HG03108 (cell line): Measurements from ENCODE around the gene SAP130.

Experiments used
- ATAC-seq: cut with Tn5 transposase; IDR thresholded peaks from one replicate; pipeline ENCODE4 v1.9.1; 2021; ENCODE audit warnings: moderate library complexity; ENCODE audit not compliant: unreplicated experiment

Gene SAP130

DNA sequence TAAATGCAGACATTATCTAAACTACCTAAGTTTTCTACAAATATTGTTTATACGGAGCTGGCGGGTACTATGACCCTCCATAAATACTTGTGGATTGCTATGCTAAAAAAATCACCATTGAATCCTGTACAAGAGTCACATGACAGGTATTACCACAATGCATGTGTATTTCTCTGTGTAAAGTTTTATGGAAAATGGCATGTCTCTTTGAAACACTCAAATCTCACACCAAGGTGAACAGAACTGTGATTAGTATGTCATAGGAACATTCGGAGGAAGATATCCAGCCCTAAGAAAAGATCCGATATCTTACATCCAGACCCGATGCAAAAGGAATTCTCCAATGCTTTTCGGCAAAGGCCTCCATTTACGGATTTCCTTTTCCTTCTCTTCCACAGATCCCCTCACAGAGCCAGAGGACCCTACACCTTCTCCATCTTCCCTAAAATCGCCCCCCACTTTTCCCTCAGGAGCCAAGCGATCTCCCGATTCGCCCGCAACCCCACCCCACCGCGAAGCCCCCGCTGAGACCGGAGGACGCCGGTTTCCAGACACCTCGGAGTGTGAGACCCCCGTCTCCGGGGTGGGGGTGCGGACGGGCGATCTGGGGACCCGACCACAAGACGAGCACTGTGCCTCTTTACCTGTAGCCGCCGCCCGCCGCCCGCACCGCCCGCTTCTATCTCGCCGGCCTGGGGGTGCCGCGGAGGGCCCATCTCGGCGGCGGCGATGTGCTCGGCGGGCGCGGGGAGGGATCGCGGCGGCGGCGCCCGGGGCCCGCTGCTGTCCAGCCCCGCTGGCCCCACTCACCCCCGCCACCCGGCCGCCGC is 1.2 kb downstream of the SAP130 start:
- ATAC-seq, result no peak

DNA sequence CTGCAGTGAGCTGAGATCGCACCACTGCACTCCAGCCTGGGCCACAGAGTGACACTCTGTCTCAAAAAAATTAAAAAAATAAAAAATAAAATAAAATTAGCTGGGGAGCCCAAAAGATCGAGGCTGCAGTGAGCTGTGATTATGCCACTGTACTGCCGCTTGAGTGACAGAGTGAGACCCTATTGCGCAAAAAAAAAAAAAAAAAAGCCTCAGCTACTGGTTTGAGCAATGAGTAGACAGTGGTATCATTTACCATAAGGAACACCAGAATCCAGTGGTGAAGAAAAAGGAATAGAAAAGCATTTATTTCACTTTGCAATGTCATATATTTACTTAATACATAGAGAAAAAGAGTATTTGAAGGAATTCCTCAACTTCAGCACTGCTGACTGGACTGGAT is 3.0 kb downstream of the SAP130 start:
- no peak for ATAC-seq

DNA sequence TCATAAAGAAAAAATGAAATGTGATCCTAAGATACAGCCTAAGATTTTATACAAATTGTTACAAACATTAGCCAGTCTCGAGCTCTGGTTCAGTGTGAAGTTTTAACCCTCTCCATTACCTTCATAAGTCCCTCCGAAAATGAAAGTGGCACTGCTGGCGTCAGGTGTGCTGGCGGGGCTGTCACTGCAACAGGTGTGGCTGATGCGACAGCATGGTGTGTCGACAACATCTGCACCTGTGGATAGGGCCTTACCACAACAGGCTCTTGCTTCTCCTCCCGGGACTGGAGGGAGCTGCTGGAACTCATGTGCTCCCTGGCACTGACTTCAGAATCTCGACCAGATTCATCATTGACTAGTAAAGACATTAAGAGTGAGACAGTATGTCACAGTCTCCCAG is 10.3 kb downstream of the SAP130 start:
- no peak for ATAC-seq

DNA sequence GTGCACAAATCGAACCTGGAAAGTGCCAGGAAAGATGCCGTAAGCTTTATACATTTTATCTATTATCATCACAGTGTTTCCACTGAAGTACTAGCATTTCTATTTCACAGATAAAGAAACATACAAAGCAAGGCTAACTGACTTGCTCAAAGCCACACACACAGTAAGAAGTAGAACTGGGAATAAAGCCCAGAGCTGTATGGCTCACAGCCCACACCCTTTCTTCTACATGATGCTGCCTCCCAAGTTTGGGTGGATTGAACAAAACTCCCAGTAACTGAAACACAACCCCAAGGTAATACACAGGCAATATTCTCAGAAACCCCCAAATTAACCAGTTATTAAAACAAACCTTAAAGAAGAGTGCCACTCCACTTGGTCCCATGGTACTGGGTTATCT is 11.2 kb downstream of the SAP130 start:
- ATAC-seq, result no peak

DNA sequence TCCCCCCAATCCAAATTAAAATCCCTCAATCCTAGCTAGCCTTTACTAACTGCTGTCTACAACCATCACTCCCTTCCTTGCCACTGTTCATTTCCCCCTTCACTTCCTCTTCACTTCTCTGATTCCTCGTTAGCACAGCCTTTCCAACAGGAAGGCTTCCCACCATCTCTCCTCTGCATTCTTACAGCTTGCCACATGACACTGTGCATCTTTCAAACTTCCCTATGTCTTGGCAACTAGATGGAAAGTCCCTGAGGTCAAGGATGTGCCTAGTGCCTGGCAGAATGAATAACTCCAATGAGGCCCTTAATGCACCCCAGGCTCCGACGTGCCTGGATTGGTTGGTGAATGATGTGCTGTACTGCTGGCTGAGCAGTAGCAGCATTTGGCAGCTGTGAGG is 15.2 kb downstream of the SAP130 start:
- no peak for ATAC-seq

DNA sequence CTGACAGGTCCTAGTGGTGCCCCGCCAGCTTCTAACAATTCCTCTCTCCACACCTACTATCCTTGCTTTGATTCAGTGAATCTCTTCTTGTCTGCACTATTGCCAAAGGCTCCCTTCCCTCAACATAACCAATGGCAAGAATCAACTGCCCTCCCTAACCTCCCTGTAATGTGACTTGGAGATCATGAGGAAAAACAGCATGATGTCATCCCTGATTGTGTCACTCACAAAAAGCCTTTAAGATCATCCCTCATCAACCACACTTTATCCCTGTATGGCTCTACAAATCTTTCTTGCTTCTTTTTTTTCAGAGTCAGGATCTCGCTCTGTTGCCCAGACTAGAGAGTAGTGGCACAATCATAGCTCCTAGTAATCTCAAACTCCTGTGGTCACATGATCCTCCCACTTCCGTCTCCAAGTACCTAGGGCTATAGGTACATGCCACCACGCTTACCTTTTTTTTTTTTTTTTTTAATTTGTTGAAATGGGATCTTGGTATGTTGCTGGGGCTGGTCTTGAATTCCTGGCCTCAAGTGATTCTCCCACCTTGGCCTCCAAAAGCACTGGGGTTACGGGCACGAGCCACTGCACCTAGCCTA is 19.7 kb downstream of the SAP130 start:
- no peak for ATAC-seq

DNA sequence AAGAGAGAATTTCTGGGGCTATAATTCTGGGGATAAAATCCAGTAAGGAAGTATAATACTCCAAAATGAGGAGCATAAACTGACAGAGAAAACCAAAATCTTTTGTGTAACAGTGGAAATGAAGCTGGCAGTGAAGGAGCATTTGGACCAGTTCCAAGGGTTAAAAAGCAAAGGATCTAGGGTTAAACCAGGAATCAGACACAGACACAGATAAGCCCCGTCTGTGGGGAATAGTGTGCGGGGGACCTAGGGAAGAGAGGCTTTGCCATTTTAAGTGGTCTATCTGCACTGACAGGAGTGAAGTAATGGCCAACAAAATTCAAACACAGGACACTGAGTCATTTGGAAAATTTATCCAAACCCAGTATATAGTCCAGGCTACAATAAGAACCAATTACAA is 23.4 kb downstream of the SAP130 start:
- ATAC-seq, result no peak

DNA sequence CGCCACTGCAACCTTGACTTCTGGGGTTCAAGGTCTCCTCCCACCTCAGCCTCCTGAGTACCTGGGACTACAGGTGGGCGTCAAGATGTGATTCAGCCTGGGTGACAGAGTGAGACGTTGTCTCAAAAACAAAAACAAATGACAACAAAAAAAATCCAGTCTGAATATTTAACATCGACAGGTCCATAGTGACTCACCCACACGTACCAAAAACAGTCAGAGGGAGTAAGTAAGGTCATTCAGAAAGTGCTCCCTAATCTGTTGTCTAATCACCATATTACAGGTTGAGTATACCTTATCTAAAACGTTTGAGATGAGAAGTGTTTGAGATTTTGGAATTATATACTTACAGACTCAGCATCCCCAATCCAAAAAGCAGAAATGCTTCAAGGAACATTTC is 24.4 kb downstream of the SAP130 start:
- ATAC-seq, result no peak

DNA sequence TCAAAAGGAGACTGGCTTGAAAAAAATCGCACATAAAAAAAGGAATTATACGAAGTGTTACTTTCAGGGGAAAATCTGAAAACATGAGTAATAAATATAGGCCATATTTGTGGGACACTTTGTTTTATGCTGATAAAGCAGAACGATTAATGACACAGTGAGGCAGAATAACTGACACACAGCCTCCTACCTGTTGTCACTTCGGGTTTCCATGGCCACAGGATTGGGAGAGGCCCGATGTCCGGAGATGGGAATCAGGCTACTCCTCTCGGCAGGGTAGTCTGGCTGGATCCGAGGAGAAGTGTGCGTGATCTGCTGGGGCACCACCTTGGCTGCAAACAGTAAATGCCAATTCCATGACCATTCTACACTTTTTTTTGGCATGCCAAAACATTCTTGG is 31.7 kb downstream of the SAP130 start:
- ATAC-seq, result no peak

DNA sequence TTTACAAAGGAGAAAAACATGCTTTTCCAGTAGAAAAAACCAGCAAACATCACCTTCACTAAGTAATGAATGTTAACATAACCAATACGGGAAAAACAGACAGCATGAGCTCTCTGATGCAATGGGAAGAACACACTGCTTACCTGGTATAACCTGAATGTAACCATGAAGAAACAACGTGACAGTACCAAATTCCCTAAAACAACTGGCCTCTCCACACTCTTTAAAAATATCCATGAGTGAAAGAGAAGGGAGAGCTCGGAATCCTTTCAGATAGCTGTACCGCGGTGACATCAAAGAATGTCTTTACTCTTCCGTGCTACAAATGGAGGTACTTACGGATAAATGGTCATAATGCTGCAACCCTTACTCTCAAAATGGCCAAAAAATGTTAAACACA is 32.1 kb downstream of the SAP130 start:
- ATAC-seq, result no peak

DNA sequence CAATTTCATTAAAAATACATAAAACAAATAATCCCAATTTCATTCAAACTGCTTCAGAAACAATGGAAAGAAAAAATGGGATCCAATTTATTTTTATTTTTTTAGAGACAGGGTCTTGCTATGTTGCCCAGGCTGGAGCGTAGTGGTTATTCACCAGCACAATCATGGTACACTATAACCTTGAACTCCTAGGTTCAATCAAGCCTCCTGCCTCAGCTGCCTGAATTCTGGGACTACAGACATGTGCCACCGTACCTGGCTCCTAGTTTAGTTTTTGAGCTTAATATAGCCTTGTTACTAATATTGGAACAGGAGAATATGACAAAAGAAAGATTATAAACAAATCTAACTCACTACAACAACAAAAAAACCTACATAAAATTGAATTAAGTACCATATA is 34.2 kb downstream of the SAP130 start:
- no peak for ATAC-seq

DNA sequence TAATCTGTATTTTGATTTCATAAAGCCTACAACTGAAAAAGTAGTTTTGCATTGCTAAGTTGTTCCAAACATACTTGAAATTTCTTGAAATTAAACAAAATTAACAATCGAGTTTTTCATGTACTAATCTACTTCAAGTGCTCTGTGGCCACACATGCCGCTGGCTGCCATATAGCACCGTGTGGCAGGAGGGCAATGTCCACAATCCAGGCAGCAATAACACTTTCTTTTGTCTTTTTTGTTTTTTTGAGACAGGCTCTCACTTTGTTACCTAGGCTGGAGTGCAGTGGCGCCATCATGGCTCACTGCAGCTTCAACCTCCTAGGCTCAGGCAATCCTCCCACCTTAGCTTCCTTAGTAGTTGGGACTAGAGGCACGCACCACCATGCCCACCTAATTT is 36.1 kb downstream of the SAP130 start:
- ATAC-seq, result no peak

DNA sequence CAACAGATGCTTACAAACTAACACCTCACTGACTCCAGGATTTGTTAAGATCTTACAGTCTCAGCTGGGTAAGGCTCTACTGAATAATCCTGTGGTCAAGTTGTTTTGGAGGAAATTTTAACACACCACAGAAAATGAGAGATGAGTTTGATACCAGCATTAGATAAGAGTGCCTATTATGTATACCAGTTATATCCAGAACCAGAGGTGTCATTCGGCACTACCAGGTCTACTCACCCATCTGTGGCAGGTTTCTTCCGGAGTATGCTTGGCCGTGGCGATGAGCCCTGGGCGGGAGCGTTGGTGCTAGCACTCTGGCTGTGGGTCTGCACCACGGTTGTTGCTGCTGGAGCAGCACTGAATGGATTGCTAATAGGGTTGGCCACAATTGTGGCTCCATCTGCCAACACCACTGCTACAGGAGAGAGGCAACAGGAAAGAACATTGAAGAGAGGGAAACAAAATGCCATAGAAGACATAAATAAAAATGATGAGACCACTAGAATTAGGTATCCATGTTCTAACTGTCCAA is 41.2 kb downstream of the SAP130 start:
- no peak for ATAC-seq

DNA sequence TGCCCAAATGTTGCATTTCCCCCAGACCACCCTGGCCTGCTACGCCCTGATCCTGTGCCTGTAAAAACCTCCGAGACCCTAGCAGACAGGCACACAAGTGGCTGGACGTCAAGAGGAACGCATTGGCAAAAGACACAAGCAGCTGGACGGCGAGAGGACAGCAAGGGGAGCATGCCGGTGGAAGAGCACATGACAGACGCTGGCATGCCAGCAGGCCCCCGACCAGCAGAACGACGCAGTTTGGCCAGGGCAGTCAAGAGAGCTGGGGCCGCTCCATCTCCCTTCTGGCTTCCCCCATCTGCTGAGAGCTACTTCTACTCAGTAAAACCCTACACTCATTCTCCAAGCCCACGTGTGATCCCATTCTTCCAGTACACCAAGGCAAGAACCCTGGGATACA is 42.1 kb downstream of the SAP130 start:
- no peak for ATAC-seq

DNA sequence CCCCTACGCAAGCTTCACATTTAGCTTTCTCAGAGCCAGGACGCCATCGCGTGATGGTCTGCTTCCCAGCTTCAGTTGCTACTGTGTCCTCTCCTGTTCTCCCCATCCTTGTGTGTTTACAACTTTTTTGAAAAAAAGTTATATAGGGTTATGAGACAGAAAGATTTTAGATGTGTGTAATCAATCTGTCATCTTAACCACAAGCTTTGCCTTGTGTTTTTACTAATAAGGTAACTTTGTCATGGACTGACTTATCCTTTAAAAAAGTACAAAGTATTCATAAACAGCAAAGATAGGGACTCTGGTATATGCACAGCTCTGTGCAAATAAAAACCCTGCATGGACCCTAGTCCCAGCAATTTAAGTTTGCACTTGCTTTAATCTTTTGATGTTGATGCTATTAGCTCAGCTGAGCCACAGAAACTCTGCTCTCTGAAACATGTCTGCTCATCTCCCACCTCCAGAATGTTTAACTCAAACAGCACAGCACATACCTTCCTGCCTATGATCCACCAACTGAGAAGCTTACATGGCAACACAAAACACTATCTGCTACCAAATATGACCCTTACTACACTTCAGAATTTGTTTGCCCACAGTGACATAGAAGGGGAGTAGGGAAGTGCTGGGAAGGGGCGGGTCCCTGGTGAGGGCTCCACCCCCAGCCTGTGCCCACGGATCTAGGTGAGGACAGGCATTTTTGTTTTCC is 42.7 kb downstream of the SAP130 start:
- ATAC-seq, result no peak

DNA sequence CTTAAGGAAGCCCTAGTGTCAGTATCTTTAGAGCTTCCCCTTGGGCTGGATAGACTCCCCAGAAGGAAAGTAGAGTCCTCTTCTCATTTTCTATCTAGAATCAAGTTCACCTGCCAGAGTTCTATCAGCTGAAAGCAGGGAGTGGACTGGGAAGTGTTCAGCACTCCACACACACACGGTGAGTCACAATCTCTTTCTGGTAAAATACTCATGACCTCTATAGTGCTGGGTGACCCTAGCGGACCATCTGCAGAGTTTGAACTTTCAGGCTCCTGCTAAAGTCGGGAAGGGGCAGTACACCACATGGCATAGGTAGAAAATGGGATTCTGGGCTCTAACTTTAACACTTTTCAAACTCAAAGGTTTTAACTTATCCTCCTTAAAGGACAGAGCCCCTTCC is 43.3 kb downstream of the SAP130 start:
- no peak for ATAC-seq

DNA sequence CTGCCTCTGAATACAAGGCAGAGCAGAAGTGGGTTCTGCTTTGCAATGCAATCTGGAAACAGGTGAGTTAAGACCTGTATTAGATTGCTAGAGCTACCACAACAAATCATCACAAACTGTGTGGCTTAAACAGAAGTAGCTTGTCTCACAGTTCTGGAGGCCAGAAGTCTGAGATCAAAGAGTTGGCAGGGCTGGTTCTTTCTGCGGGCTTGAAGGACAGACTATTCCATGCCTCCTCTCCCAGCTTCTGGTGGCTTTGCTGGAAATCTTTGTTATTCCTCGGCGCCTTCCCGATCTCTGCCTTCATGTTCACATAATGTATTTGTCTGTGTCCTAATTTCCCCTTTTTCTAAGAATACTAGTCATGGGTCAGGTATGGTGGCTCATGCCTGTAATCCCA is 58.4 kb downstream of the SAP130 start:
- ATAC-seq, result no peak

DNA sequence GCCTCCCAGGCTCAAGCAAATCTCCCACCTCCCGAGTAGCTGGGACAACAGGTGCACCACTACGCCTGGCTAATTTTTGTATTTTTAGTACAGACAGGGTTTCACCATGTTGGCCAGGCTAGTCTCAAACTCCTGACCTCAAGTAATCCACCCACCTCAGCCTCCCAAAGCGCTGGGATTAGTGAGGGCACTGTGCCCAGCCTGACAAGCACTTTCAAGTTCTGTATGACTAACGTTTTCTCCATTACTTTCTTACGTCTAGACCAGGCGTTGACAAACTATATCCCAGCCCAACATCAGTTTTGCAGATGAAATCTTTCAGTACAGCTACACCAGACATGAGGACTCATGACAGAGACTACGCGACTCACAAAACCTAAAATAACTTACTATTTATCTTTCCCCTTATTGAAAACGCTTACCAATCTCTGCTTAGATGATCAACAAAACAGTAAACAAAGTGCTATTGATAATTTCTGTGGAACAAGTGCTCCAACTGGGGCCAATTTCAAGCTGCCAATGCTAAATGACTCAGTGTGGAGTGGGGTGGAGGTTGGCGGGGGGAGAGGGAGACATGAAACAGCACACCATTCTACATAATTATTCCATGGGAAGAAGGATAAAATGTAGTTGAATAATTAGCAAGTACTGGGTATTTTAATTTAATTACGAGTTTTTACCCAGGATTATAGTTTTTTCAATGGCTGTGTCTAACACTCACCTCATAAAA is 59.1 kb downstream of the SAP130 start:
- ATAC-seq, result no peak

DNA sequence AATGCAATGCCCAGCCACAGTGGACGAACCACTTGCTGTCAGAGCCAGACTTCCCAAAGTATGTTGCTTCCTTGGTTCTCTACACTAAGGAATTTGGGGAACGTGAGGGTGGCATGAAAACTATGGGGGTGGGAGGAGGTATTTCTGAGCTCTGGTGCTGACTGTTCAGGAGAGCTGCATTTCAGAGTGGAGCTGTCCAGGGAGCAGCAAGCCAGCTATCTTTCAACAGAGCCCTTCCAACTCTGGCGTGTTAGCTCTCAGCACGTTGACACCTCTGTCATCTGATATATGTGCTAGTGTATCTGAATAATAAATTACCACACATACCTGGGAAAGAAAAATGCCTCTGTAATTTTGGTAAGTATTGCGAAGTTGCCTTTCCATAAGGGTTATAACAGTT is 66.1 kb downstream of the SAP130 start:
- ATAC-seq, result no peak

DNA sequence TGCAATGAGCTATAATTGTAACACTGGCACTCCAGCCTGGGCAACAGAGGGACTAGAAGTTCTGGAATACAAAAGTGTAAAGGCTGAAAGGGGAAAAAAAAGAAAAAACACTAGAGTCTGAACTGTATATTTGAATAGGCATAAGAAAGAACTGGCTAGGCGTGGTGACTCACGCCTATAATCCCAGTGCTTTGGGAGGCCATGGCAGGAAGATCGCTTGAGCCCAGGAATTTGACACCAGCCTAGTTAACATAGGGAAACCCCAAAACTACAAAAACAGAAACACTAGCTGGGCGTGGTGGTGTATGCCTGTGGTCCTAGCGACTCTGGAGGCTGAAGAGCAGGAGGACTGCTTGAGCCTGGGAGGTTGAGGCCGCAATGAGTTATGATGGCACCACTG is 70.6 kb downstream of the SAP130 start:
- no peak for ATAC-seq

DNA sequence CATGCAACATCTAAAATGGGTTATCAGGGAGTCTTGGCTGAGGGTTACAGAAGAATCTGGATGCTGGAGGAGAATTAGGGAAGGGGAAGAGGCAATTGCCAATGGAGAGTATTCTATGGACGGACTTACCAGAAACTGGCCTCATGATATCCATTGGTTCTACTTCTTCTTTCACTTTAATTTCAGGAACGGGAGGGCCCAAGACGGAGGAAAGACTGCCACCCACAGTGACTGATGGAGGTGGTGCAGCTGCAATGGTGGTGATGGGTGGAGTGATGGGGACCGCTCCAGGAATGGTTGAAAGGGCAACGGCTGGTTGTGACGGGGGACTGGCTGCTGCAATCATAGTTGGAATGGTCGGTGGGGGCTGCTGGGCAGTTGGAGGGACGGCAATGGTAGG is 73.0 kb downstream of the SAP130 start:
- ATAC-seq, result no peak
